ENCODE measurements around the gene ZNF502.

DNA sequence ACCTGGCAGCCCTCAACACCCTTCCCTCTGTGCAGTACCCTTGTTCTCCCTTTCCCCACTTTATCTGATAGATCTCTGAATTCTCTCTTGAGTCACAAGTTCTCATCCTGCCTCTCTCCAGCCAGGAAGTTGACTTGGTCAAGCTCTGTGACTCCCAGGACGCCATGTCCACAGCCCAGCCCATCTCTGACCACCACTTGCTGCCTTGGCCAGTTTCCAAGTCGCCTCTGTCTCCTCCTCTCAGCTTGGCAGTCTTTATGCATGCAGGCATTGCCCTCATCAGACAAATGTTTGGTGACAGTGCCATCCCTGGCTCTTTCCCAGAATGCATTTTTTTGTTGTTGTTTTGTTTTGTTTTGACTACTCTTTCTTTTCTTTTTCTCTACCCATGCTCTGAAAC lies 38.2 kb upstream of the ZNF502 start:
- TF ChIP-seq, protein P1, sequence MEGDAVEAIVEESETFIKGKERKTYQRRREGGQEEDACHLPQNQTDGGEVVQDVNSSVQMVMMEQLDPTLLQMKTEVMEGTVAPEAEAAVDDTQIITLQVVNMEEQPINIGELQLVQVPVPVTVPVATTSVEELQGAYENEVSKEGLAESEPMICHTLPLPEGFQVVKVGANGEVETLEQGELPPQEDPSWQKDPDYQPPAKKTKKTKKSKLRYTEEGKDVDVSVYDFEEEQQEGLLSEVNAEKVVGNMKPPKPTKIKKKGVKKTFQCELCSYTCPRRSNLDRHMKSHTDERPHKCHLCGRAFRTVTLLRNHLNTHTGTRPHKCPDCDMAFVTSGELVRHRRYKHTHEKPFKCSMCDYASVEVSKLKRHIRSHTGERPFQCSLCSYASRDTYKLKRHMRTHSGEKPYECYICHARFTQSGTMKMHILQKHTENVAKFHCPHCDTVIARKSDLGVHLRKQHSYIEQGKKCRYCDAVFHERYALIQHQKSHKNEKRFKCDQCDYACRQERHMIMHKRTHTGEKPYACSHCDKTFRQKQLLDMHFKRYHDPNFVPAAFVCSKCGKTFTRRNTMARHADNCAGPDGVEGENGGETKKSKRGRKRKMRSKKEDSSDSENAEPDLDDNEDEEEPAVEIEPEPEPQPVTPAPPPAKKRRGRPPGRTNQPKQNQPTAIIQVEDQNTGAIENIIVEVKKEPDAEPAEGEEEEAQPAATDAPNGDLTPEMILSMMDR (conservative IDR thresholded peaks at IDR 0.05; ENCODE audit: low read depth, low read length): no peak
- TF ChIP-seq EZH2 (IDR thresholded peaks at IDR 0.05; ENCODE audit: borderline replicate concordance, low read depth, low read length, poor library complexity, severe bottlenecking): no peak
